NCI-H1436 treated with DMSO at 0.1 percent for 48 hours (cell line): ENCODE measurements around the gene PSD4.

Experiments
- DNase-seq: peaks from one replicate; lab custom pipeline; 2025; lab: John Stamatoyannopoulos, UW

PSD4 gene

DNA sequence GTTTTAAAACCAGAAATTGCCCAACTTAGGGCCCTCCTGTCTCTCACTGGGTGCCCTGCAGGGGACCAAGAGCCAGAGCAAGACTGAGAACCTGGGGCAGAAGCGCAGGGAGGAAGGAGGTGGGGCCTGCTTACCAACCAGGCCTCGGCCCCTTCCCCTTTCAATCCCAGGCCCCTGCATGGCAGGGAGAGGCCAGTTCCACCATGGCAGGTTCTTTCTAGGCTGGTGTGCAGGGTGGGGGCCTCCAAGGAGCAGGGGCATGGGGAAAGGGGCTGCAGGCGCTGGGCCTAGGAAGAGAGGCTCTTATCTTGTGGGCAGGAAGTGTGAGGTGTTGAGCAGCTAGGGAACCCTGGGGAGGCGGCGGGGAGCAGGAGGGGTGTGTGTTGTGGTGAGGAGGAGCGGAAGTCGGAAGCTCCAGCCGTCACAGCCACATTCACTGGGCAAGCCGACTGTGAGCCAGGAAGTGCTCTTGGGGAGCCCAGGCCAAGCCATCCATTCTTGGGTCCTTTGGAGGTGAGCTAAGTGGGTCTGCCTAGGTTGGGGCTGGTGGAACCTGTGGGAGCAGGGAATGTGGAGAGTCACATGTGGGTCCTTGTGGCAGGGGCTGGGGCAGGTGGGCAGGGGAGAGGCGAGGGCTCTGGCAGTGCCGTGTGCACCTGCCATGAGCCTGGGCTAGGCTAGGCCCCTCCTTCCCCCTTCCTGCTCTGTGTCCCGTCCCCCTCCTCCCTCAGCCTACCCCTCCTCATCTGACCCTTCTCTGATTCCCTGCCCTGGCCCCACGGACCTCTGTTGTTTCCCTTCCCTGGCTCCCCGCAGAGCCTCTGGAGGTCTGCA, at the start of gene PSD4:
Gene PSD4, plus strand, starts transcription at position 430 of the 834 bp plus-strand sequence. CDS start 8,486 bp downstream, outside the sequence.
- DNase-seq: no peak

DNA sequence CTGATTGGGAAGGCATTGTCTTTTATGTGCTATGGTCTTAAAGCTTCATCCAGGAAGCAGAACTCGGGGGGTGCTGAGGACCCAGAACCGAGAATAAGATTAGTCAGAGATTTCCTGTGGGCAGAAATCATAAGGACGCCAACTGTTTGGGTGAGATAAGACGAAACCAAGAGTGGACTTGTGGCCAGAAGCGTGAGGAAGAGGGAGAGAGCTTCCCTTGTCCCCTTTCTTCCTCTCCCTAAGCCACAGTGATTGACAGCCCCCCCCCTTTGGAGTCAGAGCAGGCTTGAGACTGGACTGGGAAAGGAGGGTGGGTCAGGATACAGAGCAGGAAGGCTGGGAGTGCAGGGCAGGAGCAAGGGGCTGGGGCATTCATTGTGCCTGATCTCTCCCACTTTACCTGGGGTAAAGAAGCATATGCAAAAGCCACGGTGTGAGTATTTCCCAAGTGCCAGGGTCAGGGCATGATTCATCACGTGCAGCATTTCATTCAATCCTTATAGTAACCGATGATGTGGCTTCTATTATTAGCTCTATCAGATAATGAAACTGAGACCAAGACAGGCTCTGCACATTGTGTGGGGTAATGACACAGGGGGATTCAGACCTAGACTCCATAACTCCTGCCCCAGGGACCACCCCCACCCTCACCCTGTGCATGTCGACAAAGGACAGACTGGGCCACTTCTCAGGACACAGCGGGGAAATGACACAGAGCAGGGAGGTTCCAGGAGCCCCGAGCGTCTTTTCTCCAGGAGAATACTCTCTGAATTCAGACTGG, 49.4 kb upstream of the PSD4 start:
- no peak for DNase-seq

DNA sequence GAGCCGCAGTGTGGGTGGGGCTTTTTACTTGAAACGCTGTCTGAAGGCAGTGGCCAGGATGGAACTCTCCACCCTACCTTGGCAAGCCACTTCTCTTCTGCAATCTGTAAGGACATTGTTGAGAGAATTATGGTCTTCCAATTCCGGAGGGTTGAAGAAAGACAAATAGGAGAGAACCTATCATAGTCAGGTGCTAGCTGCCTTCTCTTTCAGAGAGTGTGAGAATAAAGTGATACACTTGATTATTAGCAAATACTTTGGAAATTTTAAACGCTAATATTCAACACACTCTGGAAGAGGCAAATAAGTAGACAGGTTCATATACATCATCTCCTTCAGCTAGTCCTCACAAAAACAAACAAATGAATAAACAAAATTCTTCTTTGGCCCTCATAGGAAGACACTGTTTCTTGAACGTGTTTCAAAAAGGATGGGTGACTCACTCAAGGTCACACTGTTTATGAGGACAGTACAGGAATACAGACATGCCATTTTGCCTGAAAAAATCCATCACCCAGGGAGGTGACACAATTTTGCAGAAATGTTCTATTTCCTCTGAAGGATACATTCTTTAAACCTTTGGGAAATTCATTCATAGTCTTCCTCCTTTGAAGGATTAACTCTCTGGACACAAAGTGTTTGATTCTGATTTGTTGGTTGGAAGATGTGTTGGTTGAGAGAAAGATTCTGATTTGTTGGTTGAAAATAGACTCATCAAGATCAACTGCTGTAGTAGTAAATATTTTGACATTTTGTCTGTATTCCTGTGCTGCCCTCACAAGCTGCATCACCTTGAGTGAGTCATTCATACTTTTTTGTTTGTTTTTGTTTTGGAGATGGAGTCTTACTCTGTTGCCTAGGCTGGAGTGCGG, 48.6 kb upstream of the PSD4 start:
- DNase-seq: no peak

DNA sequence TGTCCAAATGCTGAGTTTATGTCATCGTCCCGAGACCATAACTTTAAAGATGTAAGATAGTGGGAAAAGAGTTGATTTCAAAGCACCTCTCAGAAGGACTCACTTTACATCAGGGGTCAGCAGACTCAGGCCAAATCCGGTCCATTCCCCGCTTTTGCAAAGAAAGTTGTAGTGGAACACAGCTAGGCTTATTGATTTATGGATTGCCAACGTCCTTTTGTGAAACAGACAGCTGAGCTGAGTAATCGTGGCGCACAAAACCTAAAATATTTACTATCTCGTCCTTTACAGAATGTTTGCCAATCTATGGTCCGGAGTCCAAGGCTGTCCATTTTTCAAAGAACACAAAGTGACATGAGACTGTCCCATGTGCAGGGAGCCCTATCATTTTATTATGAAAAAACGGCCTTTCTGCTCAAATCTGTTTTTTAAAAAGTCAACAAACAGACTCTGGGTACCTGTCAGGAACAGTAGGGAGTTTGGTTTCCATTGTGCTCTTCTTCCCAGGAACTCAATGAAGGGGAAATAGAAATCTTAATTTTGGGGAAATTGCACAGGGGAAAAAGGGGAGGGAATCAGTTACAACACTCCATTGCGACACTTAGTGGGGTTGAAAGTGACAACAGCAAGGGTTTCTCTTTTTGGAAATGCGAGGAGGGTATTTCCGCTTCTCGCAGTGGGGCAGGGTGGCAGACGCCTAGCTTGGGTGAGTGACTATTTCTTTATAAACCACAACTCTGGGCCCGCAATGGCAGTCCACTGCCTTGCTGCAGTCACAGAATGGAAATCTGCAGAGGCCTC, 46.7 kb upstream of the PSD4 start, which contains the start of gene IL1RN:
Gene IL1RN, plus strand, starts transcription at position 754 of the 801 bp plus-strand sequence. Its CDS starts 27 bp downstream, at position 781.
- no peak for DNase-seq

DNA sequence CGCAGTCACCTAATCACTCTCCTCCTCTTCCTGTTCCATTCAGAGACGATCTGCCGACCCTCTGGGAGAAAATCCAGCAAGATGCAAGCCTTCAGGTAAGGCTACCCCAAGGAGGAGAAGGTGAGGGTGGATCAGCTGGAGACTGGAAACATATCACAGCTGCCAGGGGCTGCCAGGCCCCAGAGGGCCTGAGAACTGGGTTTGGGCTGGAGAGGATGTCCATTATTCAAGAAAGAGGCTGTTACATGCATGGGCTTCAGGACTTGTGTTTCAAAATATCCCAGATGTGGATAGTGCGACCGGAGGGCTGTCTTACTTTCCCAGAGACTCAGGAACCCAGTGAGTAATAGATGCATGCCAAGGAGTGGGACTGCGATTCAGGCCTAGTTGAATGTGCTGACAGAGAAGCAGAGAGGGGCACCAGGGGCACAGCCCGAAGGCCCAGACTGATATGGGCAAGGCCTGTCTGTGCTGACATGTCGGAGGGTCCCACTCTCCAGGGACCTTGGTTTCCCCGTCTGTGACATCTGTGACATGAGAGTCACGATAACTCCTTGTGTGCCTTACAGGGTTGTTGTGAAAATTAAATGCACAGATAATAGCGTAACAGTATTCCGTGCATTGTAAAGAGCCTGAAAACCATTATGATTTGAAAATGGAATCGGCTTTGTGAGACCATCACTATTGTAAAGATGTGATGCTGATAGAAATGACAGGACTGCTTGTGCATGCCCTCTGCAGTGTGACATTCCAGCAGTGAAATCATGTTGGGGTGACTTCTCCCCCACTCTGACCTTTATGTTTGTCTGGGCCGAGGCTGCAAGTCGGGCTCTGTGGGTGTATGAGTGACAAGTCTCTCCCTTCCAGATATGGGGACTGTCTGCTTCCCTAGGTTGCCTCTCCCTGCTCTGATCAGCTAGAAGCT, 45.9 kb upstream of the PSD4 start:
- no peak for DNase-seq

DNA sequence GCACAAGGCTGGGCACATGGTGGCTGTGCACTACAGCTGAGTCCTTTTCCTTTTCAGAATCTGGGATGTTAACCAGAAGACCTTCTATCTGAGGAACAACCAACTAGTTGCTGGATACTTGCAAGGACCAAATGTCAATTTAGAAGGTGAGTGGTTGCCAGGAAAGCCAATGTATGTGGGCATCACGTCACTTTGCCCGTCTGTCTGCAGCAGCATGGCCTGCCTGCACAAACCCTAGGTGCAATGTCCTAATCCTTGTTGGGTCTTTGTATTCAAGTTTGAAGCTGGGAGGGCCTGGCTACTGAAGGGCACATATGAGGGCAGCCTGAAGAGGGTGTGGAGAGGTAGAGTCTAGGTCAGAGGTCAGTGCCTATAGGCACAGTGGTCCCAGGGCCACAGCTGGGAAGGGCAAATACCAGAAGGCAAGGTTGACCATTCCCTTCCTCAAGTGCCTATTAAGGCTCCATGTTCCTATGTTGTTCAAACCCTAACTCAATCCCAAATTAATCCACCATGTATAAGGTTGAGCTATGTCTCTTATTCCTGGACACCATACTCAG, 44.2 kb upstream of the PSD4 start:
- no peak for DNase-seq

DNA sequence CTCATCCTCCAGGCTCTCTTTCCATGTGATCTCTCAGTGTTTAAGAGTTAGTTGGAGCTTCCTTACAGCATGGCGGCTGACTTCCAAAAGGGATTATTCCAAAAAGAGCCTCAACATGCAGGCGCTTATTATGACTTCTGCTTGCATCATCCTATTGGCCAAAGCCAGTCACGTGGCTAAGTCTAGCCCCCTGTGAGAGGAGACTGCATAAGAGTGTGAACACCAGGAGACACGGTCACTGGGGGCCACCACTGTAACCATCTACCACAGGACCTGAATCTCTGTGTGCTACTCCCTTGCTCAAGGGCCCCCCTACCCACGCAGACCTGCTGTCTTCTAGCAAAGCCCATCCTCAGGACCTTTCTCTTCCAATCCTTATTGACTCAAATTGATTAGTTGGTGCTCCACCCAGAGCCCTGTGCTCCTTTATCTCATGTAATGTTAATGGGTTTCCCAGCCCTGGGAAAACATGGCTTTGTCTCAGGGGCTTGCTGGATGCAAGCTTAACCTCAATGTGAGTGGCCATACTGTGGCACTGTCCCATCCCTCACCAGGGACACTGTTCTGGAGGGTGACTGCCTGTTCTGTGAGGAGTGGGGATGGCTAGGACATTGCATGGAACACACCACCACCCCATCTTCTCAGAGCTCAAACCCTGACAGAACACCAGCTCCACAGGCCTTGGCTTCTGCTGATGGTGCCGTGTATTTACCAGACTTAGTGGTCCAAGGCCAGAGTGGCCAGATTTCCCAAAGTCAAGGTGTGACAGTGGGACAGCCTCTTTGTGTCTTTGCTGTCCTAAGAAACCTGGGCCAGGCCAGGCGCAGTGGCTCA, 42.2 kb upstream of the PSD4 start:
- no peak for DNase-seq

GRCh38 chr2:113132414-113133021, 41.3 kb upstream of the PSD4 start:
- no peak for DNase-seq

DNA sequence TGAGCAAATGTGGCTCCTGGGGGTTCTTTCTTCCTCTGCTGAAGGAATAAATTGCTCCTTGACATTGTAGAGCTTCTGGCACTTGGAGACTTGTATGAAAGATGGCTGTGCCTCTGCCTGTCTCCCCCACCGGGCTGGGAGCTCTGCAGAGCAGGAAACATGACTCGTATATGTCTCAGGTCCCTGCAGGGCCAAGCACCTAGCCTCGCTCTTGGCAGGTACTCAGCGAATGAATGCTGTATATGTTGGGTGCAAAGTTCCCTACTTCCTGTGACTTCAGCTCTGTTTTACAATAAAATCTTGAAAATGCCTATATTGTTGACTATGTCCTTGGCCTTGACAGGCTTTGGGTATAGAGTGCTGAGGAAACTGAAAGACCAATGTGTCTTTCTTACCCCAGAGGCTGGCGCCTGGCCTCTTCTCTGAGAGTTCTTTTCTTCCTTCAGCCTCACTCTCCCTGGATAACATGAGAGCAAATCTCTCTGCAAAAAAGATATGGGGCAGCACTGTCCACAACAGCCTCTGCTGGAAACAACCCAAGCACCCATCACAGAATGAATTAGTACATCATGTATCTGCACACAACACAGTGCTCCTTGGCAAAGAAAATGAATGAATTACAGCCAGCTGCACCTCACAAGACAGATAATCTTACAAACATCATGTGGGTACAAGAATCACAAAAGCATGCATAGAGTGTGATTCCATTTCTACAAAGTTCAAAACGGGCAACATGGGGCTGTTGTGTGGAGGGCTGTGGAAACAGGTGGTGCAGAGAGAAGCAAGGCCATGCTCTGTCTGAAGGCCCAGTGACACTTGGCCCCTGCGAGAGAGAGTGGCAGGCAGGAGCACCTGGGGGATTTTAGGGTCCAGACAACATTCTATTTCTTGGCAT, 39.8 kb upstream of the PSD4 start:
- DNase-seq: no peak

GRCh38 chr2:113134717-113135116, 39.1 kb upstream of the PSD4 start:
- no peak for DNase-seq

DNA sequence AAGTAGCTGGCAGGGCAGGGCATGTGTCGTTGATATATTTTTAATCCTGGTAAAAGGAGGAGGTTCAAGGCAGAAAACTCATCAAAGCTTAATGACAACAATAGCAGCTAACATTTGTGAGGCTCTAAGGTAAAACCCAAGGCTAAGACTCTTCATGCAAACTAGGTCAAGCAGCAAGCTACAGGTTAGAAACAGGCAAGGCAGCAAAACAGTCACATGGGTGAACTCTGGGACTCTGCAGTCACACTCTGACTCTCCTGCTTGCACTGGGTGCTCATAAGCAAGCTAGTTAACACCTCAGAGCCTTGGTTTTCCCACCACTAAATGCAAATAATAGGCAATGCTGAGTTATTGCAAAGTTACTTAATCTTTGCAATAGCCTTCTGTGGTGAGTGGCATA, 38.5 kb upstream of the PSD4 start:
- no peak for DNase-seq

DNA sequence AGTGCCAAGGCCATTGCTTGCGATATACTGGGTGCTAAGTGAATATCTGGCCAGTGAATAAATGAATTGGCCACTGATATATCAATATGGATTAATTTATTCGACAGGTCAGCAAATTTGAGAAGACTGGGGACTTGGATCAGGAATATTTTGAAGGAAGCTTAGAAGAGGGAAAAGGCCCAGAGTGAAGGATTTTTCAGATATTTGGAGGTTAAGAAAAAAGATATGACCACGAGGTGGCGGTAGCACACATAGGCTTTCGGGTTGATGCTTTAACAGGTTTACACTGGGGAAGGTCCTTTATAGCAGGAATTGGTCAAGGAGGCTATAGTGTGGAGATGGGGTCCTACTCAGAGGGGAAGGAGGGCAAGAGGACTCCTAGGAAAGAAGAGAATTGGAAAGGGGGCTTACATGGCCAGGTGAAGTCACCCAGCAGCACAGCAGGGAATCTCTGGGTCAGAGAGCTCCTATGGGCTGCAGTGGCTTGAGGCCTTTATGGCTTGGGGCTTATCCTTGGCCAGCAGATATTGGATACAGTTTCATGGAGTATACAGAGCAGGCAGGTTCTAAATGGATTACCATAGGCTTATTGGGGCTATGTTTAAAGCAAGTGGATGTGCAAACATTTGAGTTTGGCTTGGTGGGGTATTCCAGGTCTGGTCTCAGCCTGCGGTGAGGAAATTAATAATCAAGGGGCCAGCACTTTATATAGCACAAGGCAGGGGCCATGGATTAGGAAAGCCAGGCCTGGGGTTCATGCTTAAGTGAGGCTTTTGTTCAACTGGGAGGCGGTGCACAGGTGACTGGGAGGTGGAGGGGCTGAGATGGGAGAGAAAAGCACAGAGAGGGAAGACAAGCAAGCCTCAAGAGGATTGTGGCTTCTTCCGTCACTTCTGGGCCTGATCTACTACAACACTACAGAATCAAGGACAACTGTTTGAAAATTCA, 36.7 kb upstream of the PSD4 start:
- no peak for DNase-seq

DNA sequence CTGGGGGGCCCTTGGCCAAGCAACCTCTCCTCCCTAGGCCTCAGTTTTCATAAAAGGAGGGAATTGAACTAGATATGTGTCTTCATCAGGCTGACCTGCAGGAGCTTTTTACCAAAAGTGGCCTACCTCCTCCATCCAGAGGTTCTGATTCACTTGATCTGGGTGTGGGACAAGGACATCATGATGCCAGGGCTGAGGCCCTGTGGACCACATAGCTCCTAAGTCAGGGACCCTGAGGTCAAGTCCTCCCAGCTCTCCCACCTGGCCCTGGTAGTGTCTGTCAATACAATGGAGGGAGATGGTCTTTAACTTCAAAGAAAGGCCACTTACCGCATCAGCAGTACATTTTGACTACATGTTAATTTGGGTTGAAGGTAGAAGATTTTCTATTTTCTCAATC, 35.9 kb upstream of the PSD4 start:
- no peak for DNase-seq

GRCh38 chr2:113138428-113139322, 35.1 kb upstream of the PSD4 start:
- DNase-seq: no peak

DNA sequence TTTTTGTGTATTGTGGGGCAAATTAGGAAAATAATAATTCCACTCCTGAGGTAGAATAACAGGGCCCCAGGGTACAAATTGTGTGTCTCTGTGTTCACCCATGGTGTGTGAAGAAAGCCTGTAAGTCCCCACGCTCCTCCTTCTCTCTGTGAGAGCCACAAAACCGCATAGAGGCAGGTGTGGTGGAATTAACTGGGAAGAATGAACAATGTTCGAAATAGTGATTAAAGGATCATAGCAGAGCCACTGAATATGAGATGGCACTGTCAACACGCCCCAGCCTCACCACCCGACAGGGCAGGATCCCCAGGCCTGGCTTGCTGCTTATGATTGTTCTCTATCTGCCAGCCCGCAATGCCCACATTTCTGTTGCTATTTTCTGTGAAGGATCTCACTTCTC, 32.3 kb upstream of the PSD4 start:
- no peak for DNase-seq
